BLaER1 (cell line): ENCODE data around the gene SLMAP.

Experiments used
- H3K27ac ChIP-seq: shearing (Covaris generic); formaldehyde crosslinking; 2 replicates; pipeline ENCODE4 v1.8.1; 2022
- H3K27me3 ChIP-seq: shearing (Covaris generic); formaldehyde crosslinking; 2 replicates; pipeline ENCODE4 v1.8.1; 2022
- H3K36me3 ChIP-seq: shearing (Covaris generic); formaldehyde crosslinking; 2 replicates; pipeline ENCODE4 v1.8.1; 2022
- H3K4me1 ChIP-seq: shearing (Covaris generic); formaldehyde crosslinking; 2 replicates; pipeline ENCODE4 v1.8.1; 2022
- H3K4me2 ChIP-seq: shearing (Covaris generic); formaldehyde crosslinking; 2 replicates; pipeline ENCODE4 v1.8.1; 2022
- H3K4me3 ChIP-seq: shearing (Covaris generic); formaldehyde crosslinking; 2 replicates; pipeline ENCODE4 v1.8.1; 2022
- H3K9ac ChIP-seq: shearing (Covaris generic); formaldehyde crosslinking; 2 replicates; pipeline ENCODE4 v1.8.1; 2022
- H3K9me3 ChIP-seq: shearing (Covaris generic); formaldehyde crosslinking; 2 replicates; pipeline ENCODE4 v1.8.1; 2022
- H4K20me1 ChIP-seq: shearing (Covaris generic); formaldehyde crosslinking; 2 replicates; pipeline ENCODE4 v1.8.1; 2022
- Cebpa-rat ChIP-seq: shearing (Covaris generic); IDR thresholded peaks from 2 replicates; pipeline ENCODE4 v1.8.1; 2022

SLMAP gene

GRCh38 chr3:57838627-57839026 lies 82.5 kb downstream of the SLMAP start:
- Histone ChIP-seq H3K27me3 (no peaks in the 10 kb centered on the region), H3K4me2 (no peak overlapping the region), H4K20me1 (peaks cover 13% of the 10 kb centered on the region; the same call in 1 of the 2 replicates), H3K9ac (no peak overlapping the region), H3K9me3 (no peaks in the 10 kb centered on the region), H3K4me3 (no peak overlapping the region), H3K4me1 (no peaks in the 10 kb centered on the region), H3K36me3 (peaks cover 24% of the 10 kb centered on the region; the same call in 1 of the 2 replicates), H3K27ac (no peak overlapping the region)
- TF ChIP-seq Cebpa-rat, result no peak

DNA sequence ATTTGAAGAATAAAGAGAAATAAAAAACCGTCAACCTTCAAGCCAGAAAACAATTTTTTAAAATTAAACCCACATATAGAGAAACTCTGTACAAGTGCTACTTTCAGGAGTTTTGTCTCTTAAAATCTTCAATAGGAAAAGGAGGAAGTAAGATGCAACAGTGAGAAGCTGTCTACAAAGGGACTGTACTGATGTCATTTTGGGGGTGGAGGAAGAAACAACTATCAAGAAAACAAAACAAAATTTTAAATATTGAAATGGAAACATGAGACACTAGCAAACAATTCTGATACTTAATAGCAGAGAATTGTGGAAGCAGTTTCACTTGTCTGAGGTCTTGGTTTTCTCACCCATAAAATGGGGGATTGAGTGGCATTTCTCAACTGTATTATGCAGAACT lies 84.4 kb downstream of the SLMAP start:
- TF ChIP-seq Cebpa-rat, result no peak
- no peaks in the 10 kb centered on the region for H3K4me1 ChIP-seq

DNA sequence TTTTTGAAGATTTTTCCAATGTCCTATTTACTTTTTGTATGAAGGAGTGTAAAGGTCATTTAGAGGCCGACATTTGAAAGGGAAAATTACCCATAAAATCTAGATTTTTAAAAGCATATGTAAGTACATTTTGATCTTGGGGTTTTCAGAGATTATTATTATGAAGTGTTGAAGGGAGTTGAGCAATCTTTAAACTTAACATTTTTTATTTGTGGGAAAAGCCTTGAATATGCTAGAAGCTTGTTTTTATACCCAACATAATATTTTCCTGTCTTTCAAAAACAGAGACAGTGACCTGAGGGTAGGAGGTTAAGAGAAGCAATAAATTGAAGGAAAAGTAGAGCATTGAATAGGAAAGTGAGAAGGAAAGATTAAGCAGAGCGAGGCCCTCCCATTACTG lies 85.7 kb downstream of the SLMAP start:
- Histone ChIP-seq H3K4me2 (no peak overlapping the region), H3K4me3 (no peak overlapping the region), H3K36me3 (0 out of 2 replicates have a peak, but pooled peaks cover 11% of the 10 kb centered on the region), H3K27ac (no peak overlapping the region), H3K9ac (no peak overlapping the region), H3K27me3 (no peaks in the 10 kb centered on the region), H3K4me1 (no peaks in the 10 kb centered on the region), H3K9me3 (no peaks in the 10 kb centered on the region), H4K20me1 (peaks cover 12% of the 10 kb centered on the region; the same call in 1 of the 2 replicates)
- TF ChIP-seq Cebpa-rat, result no peak

More for the DNA sequence above, 84.4 kb downstream of the SLMAP start:
- no peak overlapping the region for H3K27ac ChIP-seq
- 0 out of 2 replicates have a peak, but pooled peaks cover 13% of the 10 kb centered on the region for H3K36me3 ChIP-seq
- H3K4me3 ChIP-seq, result no peak overlapping the region
- no peaks in the 10 kb centered on the region for H3K27me3 ChIP-seq
- H3K9me3 ChIP-seq, result no peaks in the 10 kb centered on the region
- no peak overlapping the region for H3K9ac ChIP-seq
- H3K4me2 ChIP-seq, result no peak overlapping the region
- peaks cover 13% of the 10 kb centered on the region; the same call in 1 of the 2 replicates for H4K20me1 ChIP-seq

- Histone ChIP-seq H3K9ac (no peak overlapping the region), H3K27ac (no peak overlapping the region), H3K27me3 (no peaks in the 10 kb centered on the region), H4K20me1 (no peaks in the 10 kb centered on the region), H3K36me3 (peaks cover 32% of the 10 kb centered on the region), H3K4me1 (no peaks in the 10 kb centered on the region), H3K9me3 (no peaks in the 10 kb centered on the region), H3K4me3 (no peak overlapping the region), H3K4me2 (no peak overlapping the region)
- TF ChIP-seq Cebpa-rat, result no peak
Measured at GRCh38 chr3:57848177-57848738, 92.1 kb downstream of the SLMAP start.

DNA sequence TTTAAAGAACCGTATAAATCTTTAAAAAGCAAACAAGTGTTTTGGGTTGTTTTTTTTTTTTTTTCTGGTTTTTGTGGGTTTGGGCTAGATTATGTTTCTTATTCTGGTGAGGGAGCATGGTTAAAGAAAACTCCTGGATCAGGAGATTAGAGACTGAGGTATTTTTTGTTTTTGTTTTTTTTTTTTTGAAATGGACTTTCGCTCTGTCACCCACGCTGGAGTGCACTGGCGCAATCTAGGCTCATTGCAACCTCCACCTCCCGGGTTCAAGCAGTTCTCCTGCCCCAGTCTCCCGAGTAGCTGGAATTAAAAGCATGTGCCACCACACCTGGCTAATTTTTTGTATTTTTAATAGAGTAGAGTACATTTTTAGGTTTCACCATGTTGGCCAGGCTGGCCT lies 95.2 kb downstream of the SLMAP start:
- Histone ChIP-seq H3K4me3 (no peak overlapping the region), H3K4me1 (no peaks in the 10 kb centered on the region), H3K9me3 (no peaks in the 10 kb centered on the region), H3K4me2 (no peak overlapping the region), H4K20me1 (no peaks in the 10 kb centered on the region), H3K9ac (no peak overlapping the region), H3K36me3 (peaks cover 42% of the 10 kb centered on the region), H3K27ac (no peak overlapping the region), H3K27me3 (no peaks in the 10 kb centered on the region)
- TF ChIP-seq Cebpa-rat, result no peak

DNA sequence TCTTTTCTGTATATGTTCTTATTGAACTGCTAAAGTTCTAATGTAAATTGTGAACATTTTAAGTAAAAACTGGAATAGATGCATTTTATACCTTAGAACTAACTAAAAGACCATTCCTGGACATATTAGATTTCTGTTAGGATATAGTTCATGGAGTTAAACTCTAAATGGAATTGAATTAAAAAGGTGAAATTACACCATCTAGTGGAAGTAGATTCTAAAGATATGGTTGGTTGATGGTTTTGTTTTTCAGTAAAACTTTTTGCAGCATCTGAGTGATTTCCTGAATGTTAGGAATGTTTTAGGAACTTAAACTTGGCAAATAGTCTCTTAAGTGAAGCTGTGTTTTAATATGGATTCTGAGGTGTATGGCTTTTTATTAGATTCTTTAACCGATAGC lies 96.8 kb downstream of the SLMAP start:
- Histone ChIP-seq H3K36me3 (peaks cover 42% of the 10 kb centered on the region), H4K20me1 (no peaks in the 10 kb centered on the region), H3K27me3 (no peaks in the 10 kb centered on the region)

GRCh38 chr3:57855281-57855680 lies 99.2 kb downstream of the SLMAP start:
- no peak overlapping the region for H3K4me2 ChIP-seq
- no peak overlapping the region for H3K9ac ChIP-seq
- H3K27ac ChIP-seq, result no peak overlapping the region
- TF ChIP-seq Cebpa-rat, result no peak
- no peaks in the 10 kb centered on the region for H3K27me3 ChIP-seq
- H3K4me1 ChIP-seq, result no peaks in the 10 kb centered on the region
- H3K9me3 ChIP-seq, result no peaks in the 10 kb centered on the region
- H4K20me1 ChIP-seq, result no peaks in the 10 kb centered on the region
- peaks cover 50% of the 10 kb centered on the region for H3K36me3 ChIP-seq
- no peak overlapping the region for H3K4me3 ChIP-seq

More for the DNA sequence above, 96.8 kb downstream of the SLMAP start:
- H3K4me3 ChIP-seq, result no peak overlapping the region
- no peak for TF ChIP-seq Cebpa-rat
- H3K27ac ChIP-seq, result no peak overlapping the region
- H3K4me1 ChIP-seq, result no peaks in the 10 kb centered on the region
- H3K9me3 ChIP-seq, result no peaks in the 10 kb centered on the region
- H3K9ac ChIP-seq, result no peak overlapping the region
- no peak overlapping the region for H3K4me2 ChIP-seq

DNA sequence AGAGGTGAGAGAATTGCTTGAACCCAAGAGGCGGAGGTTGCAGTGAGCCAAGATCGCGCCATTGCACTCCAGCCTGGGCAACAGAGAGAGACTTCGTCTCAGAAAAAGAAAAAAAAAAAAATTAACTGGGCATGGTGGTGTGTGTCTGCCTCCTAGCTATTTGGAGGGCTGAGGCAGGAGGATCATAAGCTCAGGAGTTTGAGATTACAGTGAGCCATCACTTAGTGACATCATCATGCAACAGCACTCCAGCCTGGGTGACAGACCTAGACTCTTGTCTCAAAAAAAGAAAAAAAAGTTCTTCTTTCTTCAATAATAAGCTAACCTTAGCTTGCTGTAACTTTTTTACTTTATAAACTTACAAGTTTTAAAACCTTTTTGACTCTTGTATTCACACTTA lies 99.8 kb downstream of the SLMAP start:
- no peaks in the 10 kb centered on the region for H4K20me1 ChIP-seq
- peaks cover 46% of the 10 kb centered on the region for H3K36me3 ChIP-seq
- no peak overlapping the region for H3K4me3 ChIP-seq
- no peak overlapping the region for H3K27ac ChIP-seq
- no peak overlapping the region for H3K9ac ChIP-seq
- H3K27me3 ChIP-seq, result no peaks in the 10 kb centered on the region
- no peaks in the 10 kb centered on the region for H3K9me3 ChIP-seq
- TF ChIP-seq Cebpa-rat, result no peak
- H3K4me2 ChIP-seq, result no peak overlapping the region
- H3K4me1 ChIP-seq, result no peaks in the 10 kb centered on the region

DNA sequence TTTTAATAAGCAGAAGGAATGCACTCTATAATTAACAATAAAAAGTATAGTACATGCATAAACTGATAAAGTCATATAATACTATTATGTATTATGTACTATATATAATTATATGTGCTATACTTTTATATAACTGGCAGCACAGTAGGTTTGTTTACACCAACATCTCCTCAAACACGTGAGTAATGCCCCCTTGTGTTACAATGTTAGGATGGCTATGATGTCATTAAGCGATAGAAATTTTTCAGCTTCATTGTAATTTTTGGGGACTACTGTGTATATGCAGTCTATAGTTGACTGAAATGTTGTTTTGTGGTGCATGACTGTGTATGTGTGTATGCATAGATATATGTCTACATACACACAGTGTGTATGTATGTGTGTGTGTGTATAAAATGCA lies 100.6 kb downstream of the SLMAP start:
- H3K36me3 ChIP-seq, result peaks cover 42% of the 10 kb centered on the region
- H3K4me2 ChIP-seq, result no peak overlapping the region
- TF ChIP-seq Cebpa-rat, result no peak
- H3K27ac ChIP-seq, result no peak overlapping the region
- H3K9me3 ChIP-seq, result no peaks in the 10 kb centered on the region
- H4K20me1 ChIP-seq, result no peaks in the 10 kb centered on the region
- no peaks in the 10 kb centered on the region for H3K4me1 ChIP-seq
- no peaks in the 10 kb centered on the region for H3K27me3 ChIP-seq
- H3K9ac ChIP-seq, result no peak overlapping the region
- H3K4me3 ChIP-seq, result no peak overlapping the region

DNA sequence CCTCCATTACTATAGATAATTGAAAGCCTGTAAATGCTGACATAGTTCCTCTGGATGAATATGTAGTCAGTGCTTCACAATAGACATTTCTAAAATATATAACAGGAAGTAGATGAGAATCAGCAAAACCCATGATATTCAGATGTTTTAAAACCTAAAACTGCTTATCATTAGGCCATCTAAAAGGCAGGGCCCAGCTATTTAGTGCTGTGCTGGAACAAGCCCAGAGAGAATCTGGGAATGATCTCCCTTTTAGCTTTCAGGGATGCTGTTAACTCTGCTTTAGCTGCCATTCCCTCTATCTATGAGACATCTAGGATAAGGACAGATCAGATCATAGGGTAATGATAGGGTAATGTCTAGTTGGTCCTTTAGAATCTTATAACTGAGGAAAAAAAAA lies 106.8 kb downstream of the SLMAP start:
- Histone ChIP-seq H4K20me1 (no peaks in the 10 kb centered on the region), H3K9ac (no peak overlapping the region), H3K4me2 (no peak overlapping the region), H3K4me3 (no peak overlapping the region), H3K9me3 (no peaks in the 10 kb centered on the region), H3K36me3 (peaks cover 66% of the 10 kb centered on the region), H3K27me3 (no peaks in the 10 kb centered on the region), H3K27ac (no peak overlapping the region), H3K4me1 (no peaks in the 10 kb centered on the region)
- no peak for TF ChIP-seq Cebpa-rat

DNA sequence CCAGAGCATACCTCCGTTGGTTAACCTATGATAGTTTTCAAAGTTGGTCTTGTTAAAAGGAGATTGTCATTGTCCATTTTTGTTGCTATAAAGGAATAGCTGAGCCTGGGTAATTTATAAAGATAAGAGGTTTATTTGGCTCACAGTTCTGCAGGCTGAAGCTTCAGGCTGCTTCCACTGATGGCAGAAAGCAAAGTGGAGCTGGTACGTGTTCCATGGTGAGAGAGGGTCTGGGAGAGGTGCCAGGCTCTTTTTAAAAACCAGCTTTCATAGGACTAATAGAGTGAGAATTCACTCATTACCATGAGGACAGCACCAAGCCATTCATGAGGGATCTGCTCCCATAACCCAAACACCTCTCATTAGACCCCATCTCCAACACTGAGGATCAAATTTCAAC lies 107.3 kb downstream of the SLMAP start:
- no peak overlapping the region for H3K27ac ChIP-seq
- no peaks in the 10 kb centered on the region for H3K9me3 ChIP-seq
- H3K4me3 ChIP-seq, result no peak overlapping the region
- no peaks in the 10 kb centered on the region for H3K4me1 ChIP-seq
- H4K20me1 ChIP-seq, result no peaks in the 10 kb centered on the region
- H3K4me2 ChIP-seq, result no peak overlapping the region
- no peaks in the 10 kb centered on the region for H3K27me3 ChIP-seq
- no peak for TF ChIP-seq Cebpa-rat
- peaks cover 69% of the 10 kb centered on the region for H3K36me3 ChIP-seq
- no peak overlapping the region for H3K9ac ChIP-seq
